ENCODE results near the gene P3H1.

Gene P3H1

DNA sequence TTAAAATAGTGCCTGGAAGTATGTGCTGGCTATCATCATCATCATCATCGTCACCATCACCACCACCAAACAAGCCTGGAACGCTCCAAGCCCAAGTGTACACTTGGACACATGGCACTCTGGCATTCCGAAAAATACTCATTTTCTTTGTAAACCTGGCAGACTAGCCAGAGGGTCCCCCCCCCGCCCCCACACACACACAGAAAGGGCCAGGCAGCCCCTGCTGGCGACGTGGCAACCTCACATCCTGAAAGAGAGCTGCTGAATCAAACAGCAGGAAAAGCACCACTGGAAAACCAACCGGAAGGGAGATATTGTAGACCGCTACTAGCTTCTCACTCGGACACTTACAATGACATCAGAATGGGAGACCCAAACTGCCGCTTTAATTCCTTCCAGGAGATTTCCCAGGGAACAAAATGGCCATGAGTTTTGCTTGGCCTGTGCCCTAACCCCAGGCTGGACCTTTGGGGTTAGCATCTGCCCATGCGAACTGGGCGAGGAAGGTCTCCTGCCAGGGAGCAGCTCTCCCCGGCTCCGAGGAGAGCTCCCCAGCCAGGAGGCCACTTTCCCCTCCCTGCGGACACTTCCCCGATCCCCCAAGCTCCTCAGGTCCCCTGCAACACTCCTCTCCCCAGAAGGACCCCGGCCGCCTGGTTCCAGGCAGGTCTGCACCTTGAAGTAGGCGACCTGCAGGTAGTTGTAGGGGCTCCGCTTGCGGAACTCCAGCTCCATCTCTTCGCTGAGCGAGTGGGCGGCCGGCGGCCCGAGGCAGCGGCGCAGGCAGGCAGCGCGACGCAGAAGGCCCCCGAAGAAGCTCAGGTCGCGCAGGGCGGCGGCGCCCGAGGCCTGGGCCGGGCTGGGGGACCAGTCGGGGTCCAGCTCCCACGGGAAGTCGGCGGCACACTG lies 742 bp downstream of the P3H1 start:
- no peak for TF ChIP-seq REST (IDR thresholded peaks at IDR 0.05; ENCODE audit: insufficient replicate concordance, low read depth)
- TF ChIP-seq POLR2AphosphoS5 (IDR thresholded peaks at IDR 0.05; ENCODE audit: low read depth): no peak
- no peak for TF ChIP-seq CTCF (IDR thresholded peaks at IDR 0.05; ENCODE audit: insufficient read depth, low read length)
- TF ChIP-seq GABPA (IDR thresholded peaks at IDR 0.05; ENCODE audit: low read depth): no peak
- TF ChIP-seq SPI1 (IDR thresholded peaks at IDR 0.05; ENCODE audit: borderline replicate concordance, low read depth): no peak
- peak overlapping the region; percentile 74 for H3K27ac ChIP-seq (replicated peaks)
- H3K27me3 ChIP-seq (ENCODE audit: insufficient read depth, poor library complexity, severe bottlenecking): no peaks in the 10 kb centered on the region
- DNase-seq (ENCODE audit: low read depth in 1 of 2, low spot score in 1 of 2): peak in 1 of 2 experiments; percentile 37
- H3K4me3 ChIP-seq (replicated peaks; ENCODE audit: insufficient read depth, low read length): peak overlapping the region; percentile 98

- no peak for TF ChIP-seq GABPA (IDR thresholded peaks at IDR 0.05; ENCODE audit: low read depth)
- TF ChIP-seq SPI1 (IDR thresholded peaks at IDR 0.05; ENCODE audit: borderline replicate concordance, low read depth): no peak
- no peak for TF ChIP-seq POLR2AphosphoS5 (IDR thresholded peaks at IDR 0.05; ENCODE audit: low read depth)
- TF ChIP-seq CTCF (IDR thresholded peaks at IDR 0.05; ENCODE audit: insufficient read depth, low read length): no peak
- no peak for TF ChIP-seq REST (IDR thresholded peaks at IDR 0.05; ENCODE audit: insufficient replicate concordance, low read depth)
- Histone ChIP-seq H3K27ac (replicated peaks) (no peak overlapping the region), H3K4me3 (replicated peaks; ENCODE audit: insufficient read depth, low read length) (peak overlapping the region; percentile 98), H3K27me3 (ENCODE audit: insufficient read depth, poor library complexity, severe bottlenecking) (no peaks in the 10 kb centered on the region)
- DNase-seq (ENCODE audit: low read depth in 1 of 2, low spot score in 1 of 2): no peak
These were observed 1.6 kb downstream of the P3H1 start for GRCh38 chr1:42765269-42765668.

- no peak for TF ChIP-seq SPI1 (IDR thresholded peaks at IDR 0.05; ENCODE audit: borderline replicate concordance, low read depth)
- no peak for TF ChIP-seq GABPA (IDR thresholded peaks at IDR 0.05; ENCODE audit: low read depth)
- TF ChIP-seq CTCF (IDR thresholded peaks at IDR 0.05; ENCODE audit: insufficient read depth, low read length): no peak
- TF ChIP-seq REST (IDR thresholded peaks at IDR 0.05; ENCODE audit: insufficient replicate concordance, low read depth): no peak
- TF ChIP-seq POLR2AphosphoS5 (IDR thresholded peaks at IDR 0.05; ENCODE audit: low read depth): no peak
- no peak for DNase-seq (ENCODE audit: low read depth in 1 of 2, low spot score in 1 of 2)
- Histone ChIP-seq H3K27ac (replicated peaks) (no peak overlapping the region), H3K4me3 (replicated peaks; ENCODE audit: insufficient read depth, low read length) (no peak overlapping the region), H3K27me3 (ENCODE audit: insufficient read depth, poor library complexity, severe bottlenecking) (no peaks in the 10 kb centered on the region)
These were observed 4.6 kb downstream of the P3H1 start for GRCh38 chr1:42762269-42762668.
